GM18498 (cell line): ENCODE results near the gene KAZN.
"Not testable (repeated sequence)": the region's sequence is repeated elsewhere in the genome, so short reads cannot be mapped to it uniquely, and the experiment has no call there.

Source experiments
- ATAC-seq: cut with Tn5 transposase; IDR thresholded peaks from one replicate; pipeline ENCODE4 v1.9.1; 2021; ENCODE audit warnings: mild to moderate bottlenecking, moderate library complexity; ENCODE audit not compliant: unreplicated experiment

Gene KAZN

GRCh38 chr1:14962407-14962806 is 363.9 kb downstream of the KAZN start:
- no peak for ATAC-seq

- ATAC-seq: not testable (repeated sequence)
Measured at GRCh38 chr1:14963791-14964710, 365.6 kb downstream of the KAZN start.

- ATAC-seq: no peak
Measured at GRCh38 chr1:14964711-14965055, 366.2 kb downstream of the KAZN start.

- no peak for ATAC-seq
Measured at GRCh38 chr1:14968251-14968851, 369.9 kb downstream of the KAZN start.

- ATAC-seq: no peak
Measured at GRCh38 chr1:14969006-14969405, 370.5 kb downstream of the KAZN start.

- no peak for ATAC-seq
Measured at GRCh38 chr1:14970115-14970798, 371.8 kb downstream of the KAZN start.

- no peak for ATAC-seq
Measured at GRCh38 chr1:14970799-14971141, 372.3 kb downstream of the KAZN start.

GRCh38 chr1:14971221-14971620 is 372.7 kb downstream of the KAZN start:
- ATAC-seq: no peak

- ATAC-seq: no peak
Measured at GRCh38 chr1:14972107-14972506, 373.6 kb downstream of the KAZN start.

GRCh38 chr1:14973773-14974172 is 375.3 kb downstream of the KAZN start:
- ATAC-seq: no peak

- ATAC-seq: no peak
Measured at GRCh38 chr1:14974361-14974760, 375.9 kb downstream of the KAZN start.

- ATAC-seq: no peak
Measured at GRCh38 chr1:14975119-14975518, 376.6 kb downstream of the KAZN start.

- no peak for ATAC-seq
Measured at GRCh38 chr1:14976256-14976655, 377.8 kb downstream of the KAZN start.

GRCh38 chr1:14977338-14977931 is 378.9 kb downstream of the KAZN start:
- ATAC-seq: no peak

GRCh38 chr1:14980621-14981218 is 382.2 kb downstream of the KAZN start:
- ATAC-seq: no peak

- ATAC-seq: no peak
Measured at GRCh38 chr1:14982029-14982428, 383.5 kb downstream of the KAZN start.

GRCh38 chr1:14983277-14983676 is 384.8 kb downstream of the KAZN start:
- no peak for ATAC-seq

- ATAC-seq: no peak
Measured at GRCh38 chr1:14986168-14986567, 387.7 kb downstream of the KAZN start.

- no peak for ATAC-seq
Measured at GRCh38 chr1:14987829-14988603, 389.5 kb downstream of the KAZN start.

GRCh38 chr1:14988636-14989035 is 390.2 kb downstream of the KAZN start:
- ATAC-seq: no peak
